Epithelial cell of esophagus (primary cell): ENCODE measurements around the gene DSTN.

Source experiments
- DNase-seq: peaks from one replicate; pipeline ENCODE4 v3.0.0; 2010; ENCODE audit warnings: low read depth
- H3K4me3 ChIP-seq: 2 replicates; pipeline ENCODE4 v1.5.1; 2011; ENCODE audit warnings: mild to moderate bottlenecking, low read length, control low read depth
- TF ChIP-seq, protein P1 (sequence below): IDR thresholded peaks from 2 replicates; pipeline ENCODE4 v1.5.1; 2011; ENCODE audit warnings: low read depth, mild to moderate bottlenecking, low read length, control low read depth, inconsistent platforms; ENCODE audit not compliant: insufficient read depth; ENCODE audit errors: missing control alignments

Gene DSTN

DNA sequence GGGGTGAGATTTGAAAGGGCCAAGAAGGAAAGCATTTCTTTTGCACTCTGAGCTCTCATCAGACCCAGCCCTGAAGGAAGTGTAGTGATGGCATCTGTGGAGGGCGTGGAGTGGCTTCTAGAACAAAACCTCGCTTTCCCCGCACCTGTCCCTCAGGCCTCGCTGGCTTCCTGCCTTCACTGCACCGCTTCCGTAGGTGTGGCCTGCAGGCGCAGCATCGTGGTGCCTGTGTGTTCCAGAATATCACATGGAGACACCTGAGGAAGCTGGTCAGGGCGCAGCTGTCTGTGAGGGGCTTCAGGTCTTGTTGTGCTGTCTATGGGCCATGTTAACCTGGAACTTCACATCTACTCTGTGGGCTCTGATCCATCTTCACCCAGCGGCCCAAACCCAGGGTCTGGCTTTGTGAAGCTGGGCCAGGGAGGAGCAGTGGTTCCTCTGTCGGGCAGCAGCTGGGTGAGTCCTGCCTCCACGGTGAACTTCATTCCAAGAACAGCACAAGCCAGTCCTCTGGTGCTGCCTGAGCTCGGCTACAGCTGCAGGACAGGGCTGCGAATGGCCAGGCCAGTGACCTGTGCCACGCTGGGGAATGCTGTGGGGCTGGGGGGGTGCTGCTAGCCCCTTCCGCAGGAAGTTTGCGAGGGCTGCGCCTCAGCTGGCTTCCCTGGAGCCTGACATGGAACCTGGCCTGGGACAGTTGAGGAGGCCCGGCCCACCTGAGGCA is 40.9 kb downstream of the DSTN start:
- TF ChIP-seq, protein P1, sequence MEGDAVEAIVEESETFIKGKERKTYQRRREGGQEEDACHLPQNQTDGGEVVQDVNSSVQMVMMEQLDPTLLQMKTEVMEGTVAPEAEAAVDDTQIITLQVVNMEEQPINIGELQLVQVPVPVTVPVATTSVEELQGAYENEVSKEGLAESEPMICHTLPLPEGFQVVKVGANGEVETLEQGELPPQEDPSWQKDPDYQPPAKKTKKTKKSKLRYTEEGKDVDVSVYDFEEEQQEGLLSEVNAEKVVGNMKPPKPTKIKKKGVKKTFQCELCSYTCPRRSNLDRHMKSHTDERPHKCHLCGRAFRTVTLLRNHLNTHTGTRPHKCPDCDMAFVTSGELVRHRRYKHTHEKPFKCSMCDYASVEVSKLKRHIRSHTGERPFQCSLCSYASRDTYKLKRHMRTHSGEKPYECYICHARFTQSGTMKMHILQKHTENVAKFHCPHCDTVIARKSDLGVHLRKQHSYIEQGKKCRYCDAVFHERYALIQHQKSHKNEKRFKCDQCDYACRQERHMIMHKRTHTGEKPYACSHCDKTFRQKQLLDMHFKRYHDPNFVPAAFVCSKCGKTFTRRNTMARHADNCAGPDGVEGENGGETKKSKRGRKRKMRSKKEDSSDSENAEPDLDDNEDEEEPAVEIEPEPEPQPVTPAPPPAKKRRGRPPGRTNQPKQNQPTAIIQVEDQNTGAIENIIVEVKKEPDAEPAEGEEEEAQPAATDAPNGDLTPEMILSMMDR, result no peak
- peak; percentile 62 for DNase-seq
- H3K4me3 ChIP-seq, result no peak overlapping the region

DNA sequence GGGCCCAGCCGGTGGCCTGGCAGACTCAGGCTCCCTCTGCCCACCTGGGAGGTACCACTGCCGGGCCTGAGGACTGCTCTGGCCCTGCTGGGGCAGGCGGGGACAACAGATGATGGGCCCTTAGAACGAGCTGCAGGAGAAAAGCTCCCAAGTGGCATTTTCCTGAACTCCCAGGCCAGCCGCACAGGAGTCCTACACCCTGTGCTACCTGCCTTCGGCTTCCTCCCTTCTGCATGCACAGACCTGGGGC is 41.3 kb downstream of the DSTN start:
- H3K4me3 ChIP-seq, result no peak overlapping the region
- peak; percentile 59 for DNase-seq
- TF ChIP-seq, protein P1, result no peak

DNA sequence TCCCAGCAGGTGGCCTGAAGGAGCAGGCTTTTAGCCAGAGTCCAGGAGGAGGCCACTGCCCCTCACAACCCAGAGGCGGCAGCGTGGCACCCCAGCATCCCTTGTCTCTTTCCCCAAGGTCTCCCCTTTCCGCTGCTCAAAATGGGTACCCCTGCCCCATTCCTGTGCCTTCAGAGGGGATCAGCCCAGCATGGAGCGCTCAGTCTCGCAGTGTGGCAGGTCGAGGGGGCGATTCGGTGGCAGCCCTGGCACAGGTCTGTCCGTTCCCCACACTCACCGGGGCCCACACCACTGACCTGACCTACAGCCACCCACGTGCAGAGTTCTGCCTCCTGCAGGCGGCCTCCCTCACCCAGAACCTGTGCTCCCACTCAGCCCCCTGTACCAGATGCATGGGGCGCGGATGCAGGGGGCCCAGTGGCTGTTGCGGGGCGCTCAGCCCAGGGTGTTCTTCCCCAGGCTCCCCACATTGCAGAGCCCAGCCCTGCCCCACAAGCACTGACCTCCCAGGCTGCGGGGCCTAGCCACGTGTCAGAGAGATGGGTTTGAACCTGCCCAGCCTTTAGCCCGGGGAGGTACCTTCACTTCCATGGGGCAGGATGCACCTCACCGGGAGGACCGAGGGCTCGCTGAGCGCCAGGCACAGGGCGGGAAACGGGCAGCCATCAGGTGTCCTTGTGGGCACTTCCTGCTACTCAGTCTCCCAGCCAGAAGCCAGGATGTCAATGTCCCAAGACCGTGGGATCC is 41.8 kb downstream of the DSTN start:
- TF ChIP-seq, protein P1, result peak; percentile 62
- H3K4me3 ChIP-seq, result no peak overlapping the region
- DNase-seq, result peak; percentile 74

DNA sequence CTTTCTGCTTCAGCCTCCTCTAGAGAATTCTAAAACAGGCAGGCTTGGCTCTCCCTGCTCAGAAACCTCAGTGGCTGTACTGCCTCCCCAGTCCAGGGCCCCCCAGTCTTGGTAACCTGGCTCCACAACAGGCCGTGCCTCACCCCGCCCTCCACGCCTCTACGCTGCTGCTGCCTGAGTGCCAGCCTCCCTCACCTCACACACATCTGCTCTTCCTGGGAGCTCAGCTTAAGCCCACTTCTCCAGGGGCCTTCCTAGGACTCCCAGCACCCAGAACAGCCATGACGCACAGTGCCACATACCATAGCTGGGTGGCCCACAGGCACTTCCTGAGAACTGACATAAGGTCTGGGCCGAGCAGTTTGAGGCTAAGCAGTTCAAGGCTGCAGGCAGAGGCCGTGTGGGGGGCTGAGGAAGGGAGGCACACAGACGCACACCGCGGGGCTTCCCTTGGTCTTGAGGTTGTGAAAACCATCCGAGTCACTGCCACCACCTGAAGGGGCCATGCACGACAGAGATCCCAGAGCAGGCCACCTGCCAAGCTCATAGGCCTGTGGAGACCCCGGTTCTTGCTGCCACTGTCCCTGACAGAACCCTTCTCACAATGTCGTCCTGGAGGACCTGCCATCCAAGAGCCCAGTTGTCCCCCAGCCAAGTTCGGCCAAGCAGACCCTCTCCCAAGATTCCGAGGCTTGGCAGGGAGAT is 42.6 kb downstream of the DSTN start:
- peak; percentile 58 for DNase-seq

DNA sequence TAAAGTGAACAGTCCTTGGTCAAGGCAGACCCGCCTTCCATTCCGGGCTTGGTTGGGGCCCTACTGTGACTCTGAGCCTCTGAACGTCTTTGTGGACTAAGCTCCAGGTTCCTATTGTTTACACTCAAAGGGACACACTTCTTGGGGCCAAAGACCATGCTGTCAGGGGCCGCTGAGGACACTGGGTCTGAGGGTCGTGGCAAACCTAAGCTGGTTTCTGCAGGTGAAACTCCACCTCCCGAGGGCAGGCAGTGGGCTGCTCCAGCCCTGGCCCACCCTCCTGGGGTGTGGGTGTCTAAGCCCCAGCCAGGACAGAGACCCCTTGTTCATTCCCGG is 43.1 kb downstream of the DSTN start:
- TF ChIP-seq, protein P1, result no peak
- DNase-seq, result no peak
- H3K4me3 ChIP-seq, result no peak overlapping the region

More for the DNA sequence above, 42.6 kb downstream of the DSTN start:
- TF ChIP-seq, protein P1, result no peak
- H3K4me3 ChIP-seq, result no peak overlapping the region

DNA sequence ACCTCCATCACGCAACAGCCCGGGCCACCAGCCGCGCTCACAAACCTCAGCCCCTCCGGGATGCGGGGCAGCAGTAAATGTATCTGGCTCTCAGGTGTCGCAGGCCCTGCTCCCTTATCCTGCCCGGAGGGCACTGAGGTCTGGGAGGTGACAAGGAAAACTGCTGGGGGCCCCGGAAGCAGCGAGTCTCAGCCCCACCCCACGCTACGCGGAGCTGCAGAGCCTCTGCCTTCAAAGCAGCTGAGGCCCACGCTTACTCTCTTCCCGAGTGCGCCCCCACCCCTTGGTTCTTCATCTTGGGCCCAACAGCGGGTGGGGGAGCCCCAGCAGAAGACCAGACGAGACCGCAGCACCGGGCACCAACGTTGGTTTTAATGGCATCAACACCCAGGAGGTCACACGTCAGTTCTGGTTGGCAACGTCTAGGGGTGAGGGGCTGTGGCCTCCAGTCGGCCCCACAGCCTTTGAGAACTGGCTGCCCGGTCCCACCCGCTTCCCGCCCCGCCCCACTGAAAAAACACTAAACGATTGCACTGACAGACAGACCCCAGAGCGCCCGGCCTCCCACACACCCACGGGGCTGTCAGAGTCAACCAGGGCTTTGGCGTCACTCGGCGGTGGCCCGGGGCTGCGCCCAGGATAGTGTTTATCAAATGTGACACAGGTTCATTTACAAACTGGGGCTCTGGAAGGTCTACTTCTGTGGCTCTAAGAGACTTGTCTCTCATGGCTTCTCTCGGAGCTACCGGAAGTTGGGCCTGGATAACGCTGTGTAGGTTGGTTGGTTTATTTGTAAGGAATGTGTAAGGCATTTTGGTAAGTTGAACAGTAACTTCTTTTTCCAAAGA is 43.7 kb downstream of the DSTN start:
- H3K4me3 ChIP-seq, result no peak overlapping the region
- no peak for DNase-seq
- TF ChIP-seq, protein P1, result no peak
